ENCODE data around the gene ABCC8. TPM values are rescaled to one million over a fixed set of nuclear protein-coding genes. Genes with fewer than 3 reads are reported as not detected.

ABCC8 gene
- total and polyA plus RNA-seq, 10 of the 15 experiments (the other 5 are each of a cell fraction or from before 2014, with no cell fraction given): not detected

GRCh38 chr11:17408641-17409040 lies 68.0 kb downstream of the ABCC8 start:
- ChIA-PET CTCF (no interaction called here), RAD21 (ENCODE audit: unreplicated experiment) (no interaction called here), SMC1A (ENCODE audit: uncharacterized antibody, unreplicated experiment) (interaction anchor here (1.2 kb wide), 1 partner anchor 10 kb away, joined by 4 read pairs; no protein-coding TSS in a partner anchor), POLR2A (no interaction called here)
- Histone ChIP-seq H3K27me3 (replicated peaks in 1 of 2; ENCODE audit: control insufficient read depth in 2 of 2, insufficient read depth in 2 of 2, low read length in 1 of 2) (no peaks in the 10 kb centered on the region; a peak in 1 of 4 replicates), H4K20me1 (ENCODE audit: control insufficient read depth, insufficient read depth) (no peaks in the 10 kb centered on the region), H3K4me2 (ENCODE audit: control insufficient read depth, insufficient read depth) (no peak overlapping the region), H2AFZ (ENCODE audit: control insufficient read depth, low read depth, low read length) (no peak overlapping the region), H3K4me3 (no peak overlapping the region), H3K27ac (ENCODE audit: control insufficient read depth, insufficient read depth) (no peak overlapping the region), H3K9me3 (replicated peaks; ENCODE audit: control insufficient read depth, insufficient read depth, low read length) (no peaks in the 10 kb centered on the region), H3K79me2 (ENCODE audit: control insufficient read depth, insufficient read depth, low read length) (no peaks in the 10 kb centered on the region), H3K36me3 (ENCODE audit: control insufficient read depth in 2 of 2, insufficient read depth in 2 of 2, low read length in 1 of 2) (no peaks in the 10 kb centered on the region), H3K4me1 (ENCODE audit: control insufficient read depth, insufficient read depth, low read length) (no peaks in the 10 kb centered on the region), H3K9ac (ENCODE audit: control insufficient read depth, insufficient read depth, low read length) (no peak overlapping the region)
- no peak for ATAC-seq
- FAIRE-seq: no peak
- intact Hi-C loops (cut with micrococcal nuclease; ENCODE audit: unreplicated experiment): no loop called here
- TF ChIP-seq SMAD5 (IDR thresholded peaks at IDR 0.05; ENCODE audit: low read depth): no peak
- no peak for TF ChIP-seq CUX1 (IDR thresholded peaks at IDR 0.05; ENCODE audit: insufficient replicate concordance, low read depth, low read length)
- TF ChIP-seq IKZF2 (IDR thresholded peaks at IDR 0.05): no peak
- no peak for TF ChIP-seq CEBPZ (IDR thresholded peaks at IDR 0.05; ENCODE audit: low read depth, low read length)
- TF ChIP-seq YY1 (IDR thresholded peaks at IDR 0.05; ENCODE audit: low read depth, low read length): no peak
- TF ChIP-seq EED (IDR thresholded peaks at IDR 0.05; ENCODE audit: low read depth): no peak
- BruUV-seq (replicated peaks): no TSS peak
- no peak for DNase-seq (ENCODE audit: low read depth, low spot score)
- in situ Hi-C loops (cut with MboI): no loop called here
- 32% methylated on average over 7 of the region's 7 CpGs for WGBS (ENCODE audit: insufficient coverage, insufficient replicate concordance, low lambda C conversion rate, missing lambda C conversion rate)
